BJ (cell line): Measurements from ENCODE around the gene SLCO4A1. TPM values are rescaled to one million over a fixed set of nuclear protein-coding genes. Genes with fewer than 3 reads are reported as not detected.

Experiments
- CTCF ChIA-PET: fragments of 350-600 bp; formaldehyde crosslinking; extraction: SDS; loops from one replicate; lab custom pipeline; 2021; ENCODE audit warnings: antibody characterized with exemption, inconsistent platforms; lab: Yijun Ruan, JAX
- POLR2A ChIA-PET: fragments of 300-600 bp; sonication (Branson Sonifier 250); formaldehyde crosslinking; extraction: SDS; loops from one replicate; lab custom pipeline; 2021; ENCODE audit warnings: antibody characterized with exemption; lab: Charles Lee
- DNase-seq: peaks from one replicate; pipeline ENCODE4 v3.0.0-alpha.2; 2011; ENCODE audit warnings: low read depth
- H3K27me3 ChIP-seq: 2 replicates; pipeline ENCODE4 v1.6.0; 2011; ENCODE audit warnings: low read length; ENCODE audit not compliant: control insufficient read depth, insufficient read depth
- H3K36me3 ChIP-seq: 2 replicates; pipeline ENCODE4 v1.5.1; 2011; ENCODE audit warnings: low read length; ENCODE audit not compliant: control insufficient read depth, insufficient read depth
- H3K4me3 ChIP-seq: 2 replicates; pipeline ENCODE4 v1.5.1; 2011; ENCODE audit warnings: low read depth, mild to moderate bottlenecking, control low read depth, low read length
- CTCF ChIP-seq: IDR thresholded peaks from 2 replicates; pipeline ENCODE4 v1.5.1; 2011; ENCODE audit warnings: low read depth, mild to moderate bottlenecking, control low read depth, inconsistent platforms, low read length, moderate library complexity; ENCODE audit not compliant: insufficient read depth
- polyA plus RNA-seq: library from polyadenylated mRNA; depleted of rRNA; stranded (reverse); fragments of >200 nt; gene quantifications from 2 replicates; pipeline ENCODE4 v1.2.3, GENCODE V29; 2011

Gene SLCO4A1
- polyA plus RNA-seq, 1 experiment = 0.15 TPM

- H3K27me3 ChIP-seq = peaks cover 11% of the 10 kb centered on the region
- POLR2A ChIA-PET = no interaction called here
- no peak overlapping the region for H3K4me3 ChIP-seq
- TF ChIP-seq CTCF = no peak
- no peaks in the 10 kb centered on the region for H3K36me3 ChIP-seq
- no peak for DNase-seq
- CTCF ChIA-PET = interaction anchor here (1.3 kb wide), 1 partner anchor 13 kb away, joined by 4 read pairs; no protein-coding TSS in a partner anchor
Observed at GRCh38 chr20:62637110-62637509, 5.2 kb upstream of the SLCO4A1 start.

- Histone ChIP-seq H3K27me3 (peaks cover 11% of the 10 kb centered on the region), H3K36me3 (no peaks in the 10 kb centered on the region), H3K4me3 (no peak overlapping the region)
- POLR2A ChIA-PET = no interaction called here
- TF ChIP-seq CTCF = no peak
- CTCF ChIA-PET = interaction anchor here (1.3 kb wide), 1 partner anchor 13 kb away, joined by 4 read pairs; no protein-coding TSS in a partner anchor
- no peak for DNase-seq
Observed at GRCh38 chr20:62637521-62638054, 4.7 kb upstream of the SLCO4A1 start.

DNA sequence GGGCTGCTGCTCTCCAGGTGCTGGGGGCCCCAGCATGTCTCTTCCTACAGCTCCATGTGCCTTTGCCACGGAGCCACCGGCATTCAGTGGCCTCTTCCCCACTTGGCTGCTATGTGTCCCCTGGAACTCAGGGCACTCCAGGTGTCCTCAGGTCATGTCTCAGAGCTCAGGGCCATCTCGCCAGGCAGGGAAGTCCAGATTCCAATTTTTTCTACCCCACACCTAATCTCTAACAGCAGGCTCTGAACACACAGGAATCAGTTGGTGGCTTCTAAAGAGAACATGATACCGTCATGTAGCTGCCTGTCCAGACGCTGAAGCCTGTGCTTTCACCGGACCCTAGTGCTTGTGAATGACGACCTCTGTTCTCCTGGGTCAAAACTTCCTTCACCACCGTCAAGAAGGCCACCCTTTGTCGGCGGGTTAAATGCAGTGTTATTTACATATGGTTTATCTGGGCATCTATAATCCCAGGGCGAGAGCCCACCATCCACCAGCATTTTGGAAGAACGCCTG is 4.2 kb upstream of the SLCO4A1 start:
- DNase-seq = no peak
- POLR2A ChIA-PET = no interaction called here
- Histone ChIP-seq H3K4me3 (no peak overlapping the region), H3K36me3 (no peaks in the 10 kb centered on the region), H3K27me3 (peaks cover 11% of the 10 kb centered on the region)
- no peak for TF ChIP-seq CTCF
- CTCF ChIA-PET = interaction anchor here (1.3 kb wide), 1 partner anchor 14 kb away, joined by 4 read pairs; no protein-coding TSS in a partner anchor

DNA sequence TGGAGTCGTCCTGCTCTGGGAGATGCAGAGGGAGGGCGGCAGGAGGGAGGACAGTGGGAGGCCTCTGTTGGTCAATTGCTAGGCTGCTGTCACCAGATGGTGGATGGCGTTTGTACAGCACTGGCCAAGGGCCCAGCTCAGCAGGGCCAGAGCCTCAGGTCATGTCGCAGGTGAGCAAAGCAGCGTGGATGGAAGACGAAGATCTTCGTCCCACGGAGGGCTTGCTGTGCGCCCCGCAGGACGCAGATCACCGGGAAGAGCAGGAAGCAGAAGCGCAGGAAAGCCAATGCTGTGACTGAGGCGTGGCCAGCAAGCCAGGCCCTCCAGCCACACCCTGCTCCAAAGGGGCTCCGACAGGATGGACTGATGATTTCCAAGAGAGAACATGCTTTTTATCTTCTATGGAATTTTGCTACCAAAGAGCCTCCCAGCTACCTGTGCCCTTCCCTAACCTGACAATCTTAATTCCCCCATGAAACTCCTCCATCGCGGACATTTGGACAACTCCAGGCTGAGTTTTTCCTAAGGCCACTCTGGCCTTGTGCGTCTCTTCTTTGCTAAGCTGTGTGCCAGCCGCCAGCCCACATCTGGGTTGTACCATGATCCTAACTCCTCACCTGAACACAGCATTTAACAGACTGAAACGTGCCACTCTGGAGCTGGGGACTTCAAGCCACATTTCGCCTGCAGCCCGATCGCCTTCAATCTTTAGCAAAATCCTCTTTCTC is 3.5 kb upstream of the SLCO4A1 start:
- Histone ChIP-seq H3K36me3 (no peaks in the 10 kb centered on the region), H3K27me3 (peaks cover 11% of the 10 kb centered on the region), H3K4me3 (no peak overlapping the region)
- POLR2A ChIA-PET = no interaction called here
- no peak for TF ChIP-seq CTCF
- CTCF ChIA-PET = interaction anchor here (0.9 kb wide), 1 partner anchor 20 kb away, joined by 3 read pairs; no protein-coding TSS in a partner anchor
- no peak for DNase-seq

GRCh38 chr20:62639765-62640164 is 2.5 kb upstream of the SLCO4A1 start:
- DNase-seq = no peak
- no peak for TF ChIP-seq CTCF
- peaks cover 11% of the 10 kb centered on the region for H3K27me3 ChIP-seq
- H3K36me3 ChIP-seq = no peaks in the 10 kb centered on the region
- POLR2A ChIA-PET = no interaction called here
- no peak overlapping the region for H3K4me3 ChIP-seq
- CTCF ChIA-PET = interaction anchor here (0.9 kb wide), 1 partner anchor 21 kb away, joined by 3 read pairs; no protein-coding TSS in a partner anchor
